Neural cell (in vitro differentiated cells): ENCODE measurements around the gene INA. TPM values are rescaled to one million over a fixed set of nuclear protein-coding genes. Genes with fewer than 3 reads are reported as not detected.

Source experiments
- H2AFZ ChIP-seq: fragments of 200-600, 300-800 bp; sonication (generic), shearing (Covaris generic); 2 replicates; pipeline ENCODE4 v1.6.0; 2014; ENCODE audit warnings: low read depth, mild to moderate bottlenecking, antibody characterized with exemption, low read length, moderate library complexity
- H3F3A ChIP-seq: fragments of 200-600 bp; shearing (Covaris generic); 2 replicates; pipeline ENCODE4 v1.6.1; 2016; ENCODE audit warnings: mild to moderate bottlenecking, moderate library complexity, mixed read lengths, antibody characterized with exemption, low read length; ENCODE audit not compliant: insufficient read depth, poor library complexity, severe bottlenecking
- H3K27ac ChIP-seq: fragments of 200-600, 300-800 bp; sonication (generic), shearing (Covaris generic); 2 replicates; pipeline ENCODE4 v1.5.1; 2014; ENCODE audit warnings: mild to moderate bottlenecking, low read length, moderate library complexity
- H3K27me3 ChIP-seq: fragments of 300-800, 200-600 bp; sonication (generic), shearing (Covaris generic); 2 replicates; pipeline ENCODE4 v1.6.0; 2014; ENCODE audit warnings: mild to moderate bottlenecking, low read depth, low read length, moderate library complexity; ENCODE audit not compliant: insufficient read depth
- H3K36me3 ChIP-seq: fragments of 300-800, 200-600 bp; sonication (generic), shearing (Covaris generic); 2 replicates; pipeline ENCODE4 v1.5.1; 2014; ENCODE audit warnings: mild to moderate bottlenecking, antibody characterized with exemption, low read length, moderate library complexity; ENCODE audit not compliant: insufficient read depth
- H3K4me2 ChIP-seq: fragments of 300-800, 200-600 bp; sonication (generic), shearing (Covaris generic); 2 replicates; pipeline ENCODE4 v1.6.0; 2014; ENCODE audit warnings: mild to moderate bottlenecking, low read length
- H3K4me3 ChIP-seq: fragments of 300-800, 200-600 bp; sonication (generic), shearing (Covaris generic); 2 replicates; pipeline ENCODE4 v1.5.1; 2014; ENCODE audit warnings: mild to moderate bottlenecking, low read length, moderate library complexity
- H3K79me2 ChIP-seq: fragments of 200-600 bp; shearing (Covaris generic); replicated peaks from 2 replicates; pipeline ENCODE4 v1.6.0; 2014; ENCODE audit warnings: mild to moderate bottlenecking, low read length, moderate library complexity; ENCODE audit not compliant: insufficient read depth
- H3K9ac ChIP-seq: fragments of 300-800, 200-600 bp; sonication (generic), shearing (Covaris generic); 2 replicates; pipeline ENCODE4 v1.6.1; 2016; ENCODE audit warnings: mild to moderate bottlenecking, low read length, mixed read lengths
- H3K9me2 ChIP-seq: fragments of 200-600 bp; shearing (Covaris generic); 2 replicates; pipeline ENCODE4 v1.6.1; 2016; ENCODE audit warnings: mild to moderate bottlenecking, low read length, mixed read lengths; ENCODE audit not compliant: insufficient read depth
- H3K9me3 ChIP-seq: fragments of 200-600, 300-800 bp; sonication (generic), shearing (Covaris generic); 2 replicates; pipeline ENCODE4 v1.6.1; 2016; ENCODE audit warnings: mild to moderate bottlenecking, mixed run types, low read length, moderate library complexity, mixed read lengths
- H4K20me1 ChIP-seq: fragments of 200-600 bp; shearing (Covaris generic); 2 replicates; pipeline ENCODE4 v1.6.1; 2016; ENCODE audit warnings: mild to moderate bottlenecking, mixed run types; ENCODE audit not compliant: insufficient read depth
- EP300 ChIP-seq: fragments of 450-650 bp; conservative IDR thresholded peaks from 2 replicates; pipeline ENCODE4 v1.6.1; 2014; ENCODE audit warnings: antibody characterized with exemption, mild to moderate bottlenecking, moderate library complexity; ENCODE audit not compliant: poor library complexity, severe bottlenecking
- EZH2 ChIP-seq: fragments of 200-600, 300-800 bp; shearing (Covaris generic), sonication (generic); IDR thresholded peaks from 2 replicates; pipeline ENCODE4 v1.6.1; 2014; ENCODE audit warnings: antibody characterized with exemption, low read length, borderline replicate concordance, mild to moderate bottlenecking; ENCODE audit not compliant: insufficient read depth, poor library complexity, severe bottlenecking
- MXI1 ChIP-seq: fragments of 450-650 bp; conservative IDR thresholded peaks from 2 replicates; pipeline ENCODE4 v1.6.1; 2014; ENCODE audit warnings: antibody characterized with exemption, mild to moderate bottlenecking; ENCODE audit not compliant: poor library complexity, severe bottlenecking
- POLR2AphosphoS5 ChIP-seq: IDR thresholded peaks from 2 replicates; pipeline ENCODE4 v1.6.1; 2012
- RAD21 ChIP-seq: fragments of 450-650 bp; conservative IDR thresholded peaks from 2 replicates; pipeline ENCODE4 v1.6.1; 2014; ENCODE audit warnings: antibody characterized with exemption, mild to moderate bottlenecking, moderate library complexity
- SMC3 ChIP-seq: fragments of 450-650 bp; conservative IDR thresholded peaks from 2 replicates; pipeline ENCODE4 v1.6.1; 2014; ENCODE audit warnings: antibody characterized with exemption, mild to moderate bottlenecking, moderate library complexity; ENCODE audit not compliant: poor library complexity
- TAF1 ChIP-seq: IDR thresholded peaks from 2 replicates; pipeline ENCODE4 v1.6.1; 2012; ENCODE audit warnings: low read depth
- polyA plus RNA-seq: library from polyadenylated mRNA; depleted of rRNA; stranded (reverse); fragments of >200 nt; gene quantifications from 2 replicates; pipeline ENCODE4 v1.2.3, GENCODE V29; 2014
- TF ChIP-seq, protein P1 (sequence below): fragments of 450-650 bp; IDR thresholded peaks from 2 replicates; pipeline ENCODE4 v1.5.1; 2014; ENCODE audit warnings: antibody characterized with exemption, mild to moderate bottlenecking, moderate library complexity; ENCODE audit not compliant: poor library complexity, severe bottlenecking
- TF ChIP-seq, protein P2 (sequence below): IDR thresholded peaks from 2 replicates; pipeline ENCODE4 v1.6.1; 2012; ENCODE audit warnings: borderline replicate concordance

INA gene
- polyA plus RNA-seq, 1 donor from 2014 or later, result 349 TPM

DNA sequence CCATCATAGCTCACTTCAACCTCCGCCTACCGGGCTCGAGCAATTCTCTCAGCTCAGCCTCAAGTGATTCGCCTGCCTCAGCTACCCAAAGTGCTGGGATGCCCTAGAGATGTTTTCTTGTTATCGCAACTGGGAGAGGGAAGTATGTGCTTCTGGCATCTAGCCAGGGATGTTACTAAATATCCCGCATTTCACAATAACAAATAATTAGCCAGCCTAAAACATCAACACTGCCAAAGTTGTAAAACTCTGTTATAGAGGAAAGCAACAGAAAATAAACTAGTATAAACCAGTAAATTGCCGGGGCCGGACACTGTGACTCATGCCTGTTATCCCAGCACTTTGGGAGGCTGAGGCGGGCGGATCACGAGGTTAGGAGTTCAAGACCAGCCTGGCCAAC lies 7.2 kb downstream of the INA start:
- TF ChIP-seq TAF1 (no peak), SMC3 (no peak), POLR2AphosphoS5 (no peak), EP300 (no peak), MXI1 (no peak), RAD21 (no peak), EZH2 (no peak)
- TF ChIP-seq, protein P1, sequence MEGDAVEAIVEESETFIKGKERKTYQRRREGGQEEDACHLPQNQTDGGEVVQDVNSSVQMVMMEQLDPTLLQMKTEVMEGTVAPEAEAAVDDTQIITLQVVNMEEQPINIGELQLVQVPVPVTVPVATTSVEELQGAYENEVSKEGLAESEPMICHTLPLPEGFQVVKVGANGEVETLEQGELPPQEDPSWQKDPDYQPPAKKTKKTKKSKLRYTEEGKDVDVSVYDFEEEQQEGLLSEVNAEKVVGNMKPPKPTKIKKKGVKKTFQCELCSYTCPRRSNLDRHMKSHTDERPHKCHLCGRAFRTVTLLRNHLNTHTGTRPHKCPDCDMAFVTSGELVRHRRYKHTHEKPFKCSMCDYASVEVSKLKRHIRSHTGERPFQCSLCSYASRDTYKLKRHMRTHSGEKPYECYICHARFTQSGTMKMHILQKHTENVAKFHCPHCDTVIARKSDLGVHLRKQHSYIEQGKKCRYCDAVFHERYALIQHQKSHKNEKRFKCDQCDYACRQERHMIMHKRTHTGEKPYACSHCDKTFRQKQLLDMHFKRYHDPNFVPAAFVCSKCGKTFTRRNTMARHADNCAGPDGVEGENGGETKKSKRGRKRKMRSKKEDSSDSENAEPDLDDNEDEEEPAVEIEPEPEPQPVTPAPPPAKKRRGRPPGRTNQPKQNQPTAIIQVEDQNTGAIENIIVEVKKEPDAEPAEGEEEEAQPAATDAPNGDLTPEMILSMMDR, result no peak
- TF ChIP-seq, protein P2, sequence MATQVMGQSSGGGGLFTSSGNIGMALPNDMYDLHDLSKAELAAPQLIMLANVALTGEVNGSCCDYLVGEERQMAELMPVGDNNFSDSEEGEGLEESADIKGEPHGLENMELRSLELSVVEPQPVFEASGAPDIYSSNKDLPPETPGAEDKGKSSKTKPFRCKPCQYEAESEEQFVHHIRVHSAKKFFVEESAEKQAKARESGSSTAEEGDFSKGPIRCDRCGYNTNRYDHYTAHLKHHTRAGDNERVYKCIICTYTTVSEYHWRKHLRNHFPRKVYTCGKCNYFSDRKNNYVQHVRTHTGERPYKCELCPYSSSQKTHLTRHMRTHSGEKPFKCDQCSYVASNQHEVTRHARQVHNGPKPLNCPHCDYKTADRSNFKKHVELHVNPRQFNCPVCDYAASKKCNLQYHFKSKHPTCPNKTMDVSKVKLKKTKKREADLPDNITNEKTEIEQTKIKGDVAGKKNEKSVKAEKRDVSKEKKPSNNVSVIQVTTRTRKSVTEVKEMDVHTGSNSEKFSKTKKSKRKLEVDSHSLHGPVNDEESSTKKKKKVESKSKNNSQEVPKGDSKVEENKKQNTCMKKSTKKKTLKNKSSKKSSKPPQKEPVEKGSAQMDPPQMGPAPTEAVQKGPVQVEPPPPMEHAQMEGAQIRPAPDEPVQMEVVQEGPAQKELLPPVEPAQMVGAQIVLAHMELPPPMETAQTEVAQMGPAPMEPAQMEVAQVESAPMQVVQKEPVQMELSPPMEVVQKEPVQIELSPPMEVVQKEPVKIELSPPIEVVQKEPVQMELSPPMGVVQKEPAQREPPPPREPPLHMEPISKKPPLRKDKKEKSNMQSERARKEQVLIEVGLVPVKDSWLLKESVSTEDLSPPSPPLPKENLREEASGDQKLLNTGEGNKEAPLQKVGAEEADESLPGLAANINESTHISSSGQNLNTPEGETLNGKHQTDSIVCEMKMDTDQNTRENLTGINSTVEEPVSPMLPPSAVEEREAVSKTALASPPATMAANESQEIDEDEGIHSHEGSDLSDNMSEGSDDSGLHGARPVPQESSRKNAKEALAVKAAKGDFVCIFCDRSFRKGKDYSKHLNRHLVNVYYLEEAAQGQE, result no peak
- Histone ChIP-seq H3K4me2 (no peak overlapping the region), H3K9ac (no peak overlapping the region), H3K4me3 (no peak overlapping the region), H3K27me3 (no peaks in the 10 kb centered on the region), H3K27ac (no peak overlapping the region), H3K9me3 (no peaks in the 10 kb centered on the region), H2AFZ (no peak overlapping the region), H3K36me3 (peaks cover 12% of the 10 kb centered on the region), H3K9me2 (no peaks in the 10 kb centered on the region), H4K20me1 (peaks cover 4% of the 10 kb centered on the region), H3K79me2 (peaks cover 70% of the 10 kb centered on the region), H3F3A (no peaks in the 10 kb centered on the region)

GRCh38 chr10:103287992-103288391 lies 11.1 kb downstream of the INA start:
- H3K36me3 ChIP-seq, result peaks cover 24% of the 10 kb centered on the region

GRCh38 chr10:103291588-103291987 lies 14.7 kb downstream of the INA start:
- Histone ChIP-seq H3K9me3 (no peaks in the 10 kb centered on the region), H3K9me2 (no peaks in the 10 kb centered on the region), H3K79me2 (peaks cover 6% of the 10 kb centered on the region), H3K9ac (no peak overlapping the region), H3K27ac (no peak overlapping the region), H3K4me3 (no peak overlapping the region), H3K4me2 (no peak overlapping the region), H2AFZ (no peak overlapping the region), H3K27me3 (no peaks in the 10 kb centered on the region), H4K20me1 (peaks cover 4% of the 10 kb centered on the region), H3F3A (no peaks in the 10 kb centered on the region), H3K36me3 (peaks cover 24% of the 10 kb centered on the region)
- TF ChIP-seq RAD21 (no peak), EP300 (no peak), POLR2AphosphoS5 (no peak), SMC3 (no peak), MXI1 (no peak), TAF1 (no peak), EZH2 (no peak)
- TF ChIP-seq, protein P1, result no peak
- TF ChIP-seq, protein P2, result no peak

More at GRCh38 chr10:103287992-103288391, 11.1 kb downstream of the INA start:
- Histone ChIP-seq H3K9me2 (no peaks in the 10 kb centered on the region), H3K4me3 (no peak overlapping the region), H3K9me3 (no peaks in the 10 kb centered on the region), H3F3A (no peaks in the 10 kb centered on the region), H3K79me2 (peaks cover 33% of the 10 kb centered on the region), H3K4me2 (no peak overlapping the region), H3K9ac (no peak overlapping the region), H4K20me1 (peaks cover 4% of the 10 kb centered on the region), H3K27me3 (no peaks in the 10 kb centered on the region), H3K27ac (no peak overlapping the region), H2AFZ (no peak overlapping the region)
- no peak for TF ChIP-seq POLR2AphosphoS5
